Caco-2 (cell line): ENCODE results near the gene THOC1. TPM values are rescaled to one million over a fixed set of nuclear protein-coding genes. Genes with fewer than 3 reads are reported as not detected.

Source experiments
- BruUV-seq: library from RNA; stranded (reverse); fragments of 400-500 nt; replicated peaks from 2 replicates; lab custom pipeline; 2021; lab: Mats Ljungman, UMichigan
- CTCF ChIA-PET: fragments of 300-600 bp; sonication (Branson Sonifier 250); formaldehyde crosslinking; loops from one replicate; lab custom pipeline; 2022; ENCODE audit warnings: antibody characterized with exemption; lab: Charles Lee
- POLR2A ChIA-PET: fragments of 300-600 bp; sonication (Branson Sonifier 250); formaldehyde crosslinking; loops from one replicate; lab custom pipeline; 2022; ENCODE audit warnings: antibody characterized with exemption; lab: Charles Lee
- DNase-seq, 2 experiments: peaks; one replicate each; pipeline versions ENCODE4 v3.0.0 to v3.0.0-alpha.2; 2020 to 2022
- H3K27me3 ChIP-seq: replicated peaks from 2 replicates; pipeline ENCODE4 v1.6.0; 2011; ENCODE audit warnings: low read length; ENCODE audit not compliant: control insufficient read depth, insufficient read depth
- H3K36me3 ChIP-seq: 2 replicates; pipeline ENCODE4 v1.5.1; 2011; ENCODE audit warnings: low read length; ENCODE audit not compliant: control insufficient read depth, insufficient read depth
- H3K4me1 ChIP-seq: fragments of 250-450 bp; sonication (Bioruptor Pico); 2 replicates; pipeline ENCODE4 v1.5.1; 2020; ENCODE audit warnings: mild to moderate bottlenecking
- H3K4me3 ChIP-seq: 2 replicates; pipeline ENCODE4 v1.5.1; 2011; ENCODE audit warnings: low read depth, mild to moderate bottlenecking, control low read depth, low read length
- H3K9me3 ChIP-seq: fragments of 250-450 bp; sonication (Bioruptor Pico); 2 replicates; pipeline ENCODE4 v1.5.1; 2020; ENCODE audit warnings: mild to moderate bottlenecking, moderate library complexity
- H3K27ac Mint-ChIP-seq: one replicate; pipeline ENCODE4 v1.8.0; 2022; ENCODE audit warnings: mixed read lengths; ENCODE audit not compliant: unreplicated experiment
- H3K27me3 Mint-ChIP-seq: one replicate; pipeline ENCODE4 v1.8.0; 2022; ENCODE audit warnings: mixed read lengths; ENCODE audit not compliant: insufficient read depth, unreplicated experiment
- H3K36me3 Mint-ChIP-seq: one replicate; pipeline ENCODE4 v1.8.0; 2022; ENCODE audit warnings: mild to moderate bottlenecking, mixed read lengths; ENCODE audit not compliant: insufficient read depth, unreplicated experiment
- H3K4me1 Mint-ChIP-seq: one replicate; pipeline ENCODE4 v1.8.0; 2022; ENCODE audit warnings: low read depth, mixed read lengths; ENCODE audit not compliant: unreplicated experiment
- H3K4me3 Mint-ChIP-seq: one replicate; pipeline ENCODE4 v1.8.0; 2022; ENCODE audit warnings: mild to moderate bottlenecking, moderate library complexity, mixed read lengths; ENCODE audit not compliant: unreplicated experiment
- H3K9me3 Mint-ChIP-seq: one replicate; pipeline ENCODE4 v1.8.0; 2022; ENCODE audit warnings: mixed read lengths; ENCODE audit not compliant: unreplicated experiment
- intact Hi-C: fragments of 100-400 bp; cut with micrococcal nuclease; formaldehyde crosslinking; loops from one replicate; pipeline ENCODE4 v1.10.0; 2022; ENCODE audit not compliant: unreplicated experiment
- total RNA-seq: library from RNA; stranded (reverse); gene quantifications from 2 replicates; pipeline ENCODE4 v1.2.3, GENCODE V29; 2022
- TF ChIP-seq, protein P1 (sequence below), 2 experiments: fragments of 200-600 bp in 1 of 2; IDR thresholded peaks; 1 replicate in 1 of 2; 2 replicates in 1 of 2; pipeline versions ENCODE4 v1.5.1 to v1.8.0; 2011 to 2022; ENCODE audit warnings: antibody characterized with exemption in 1 of 2, control low read depth in 1 of 2, inconsistent platforms in 1 of 2, low read depth in 1 of 2, low read length in 1 of 2, mild to moderate bottlenecking in 1 of 2, moderate library complexity in 1 of 2; ENCODE audit not compliant: insufficient read depth in 1 of 2, severe bottlenecking in 1 of 2, unreplicated experiment in 1 of 2

THOC1 gene
- total RNA-seq, 1 experiment from 2014 or later = 65.4 TPM

DNA sequence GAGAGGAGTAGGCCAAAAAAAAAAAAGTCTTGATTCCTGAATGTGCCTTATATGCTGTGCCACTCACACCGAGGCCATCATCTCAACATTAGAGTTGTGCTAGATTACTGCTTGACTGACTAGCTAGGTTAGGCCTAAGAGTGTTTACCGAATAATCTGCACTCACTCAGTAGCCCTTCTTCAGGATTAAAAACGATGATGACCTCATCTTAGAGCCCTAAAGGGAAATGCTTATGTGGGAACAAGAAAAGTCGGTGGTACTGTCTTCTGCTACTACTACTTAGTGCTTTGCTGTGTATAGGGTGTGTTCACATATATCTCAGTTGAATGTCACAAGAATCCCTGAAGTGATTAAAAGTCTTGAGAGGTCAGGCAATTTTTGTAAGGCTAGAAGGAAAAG is 54.3 kb downstream of the THOC1 start:
- TF ChIP-seq, protein P1, sequence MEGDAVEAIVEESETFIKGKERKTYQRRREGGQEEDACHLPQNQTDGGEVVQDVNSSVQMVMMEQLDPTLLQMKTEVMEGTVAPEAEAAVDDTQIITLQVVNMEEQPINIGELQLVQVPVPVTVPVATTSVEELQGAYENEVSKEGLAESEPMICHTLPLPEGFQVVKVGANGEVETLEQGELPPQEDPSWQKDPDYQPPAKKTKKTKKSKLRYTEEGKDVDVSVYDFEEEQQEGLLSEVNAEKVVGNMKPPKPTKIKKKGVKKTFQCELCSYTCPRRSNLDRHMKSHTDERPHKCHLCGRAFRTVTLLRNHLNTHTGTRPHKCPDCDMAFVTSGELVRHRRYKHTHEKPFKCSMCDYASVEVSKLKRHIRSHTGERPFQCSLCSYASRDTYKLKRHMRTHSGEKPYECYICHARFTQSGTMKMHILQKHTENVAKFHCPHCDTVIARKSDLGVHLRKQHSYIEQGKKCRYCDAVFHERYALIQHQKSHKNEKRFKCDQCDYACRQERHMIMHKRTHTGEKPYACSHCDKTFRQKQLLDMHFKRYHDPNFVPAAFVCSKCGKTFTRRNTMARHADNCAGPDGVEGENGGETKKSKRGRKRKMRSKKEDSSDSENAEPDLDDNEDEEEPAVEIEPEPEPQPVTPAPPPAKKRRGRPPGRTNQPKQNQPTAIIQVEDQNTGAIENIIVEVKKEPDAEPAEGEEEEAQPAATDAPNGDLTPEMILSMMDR (IDR thresholded peaks at IDR 0.05; ENCODE audit: insufficient read depth in 1 of 2, low read depth in 1 of 2, low read length in 1 of 2, severe bottlenecking in 1 of 2, unreplicated experiment in 1 of 2) = no peak
- Mint-ChIP-seq H3K36me3 (peaks cover 90% of the 10 kb centered on the region), H3K27ac (no peak overlapping the region), H3K4me3 (no peak overlapping the region), H3K9me3 (no peaks in the 10 kb centered on the region), H3K4me1 (peaks cover 12% of the 10 kb centered on the region), H3K27me3 (no peaks in the 10 kb centered on the region)
- intact Hi-C loops = no loop called here
- no peak for DNase-seq
- CTCF ChIA-PET = no interaction called here
- BruUV-seq = no TSS peak
- Histone ChIP-seq H3K4me3 (no peak overlapping the region), H3K36me3 (peaks cover 7% of the 10 kb centered on the region), H3K27me3 (no peaks in the 10 kb centered on the region), H3K9me3 (no peaks in the 10 kb centered on the region), H3K4me1 (0 out of 2 replicates have a peak, but pooled peaks cover 6% of the 10 kb centered on the region)
- POLR2A ChIA-PET = no interaction called here

DNA sequence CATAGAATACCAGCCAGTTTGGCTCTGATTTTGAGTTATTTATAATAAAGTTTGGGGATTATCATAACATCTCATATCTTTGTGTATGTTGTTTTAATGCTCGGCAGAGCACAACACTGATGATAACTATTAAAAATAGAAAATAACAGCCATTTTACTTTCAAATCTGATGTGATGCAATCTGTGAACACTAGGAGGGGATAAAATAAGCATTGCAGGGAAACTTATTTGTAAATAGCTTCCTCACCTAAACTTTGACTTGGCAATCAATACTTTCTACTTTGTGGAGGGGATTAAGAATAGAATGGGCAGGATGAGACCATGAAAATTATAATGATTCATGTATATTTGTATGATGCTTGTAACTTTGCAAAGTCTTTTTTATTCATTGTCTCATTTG is 55.1 kb downstream of the THOC1 start:
- intact Hi-C loops = no loop called here
- TF ChIP-seq, protein P1 (IDR thresholded peaks at IDR 0.05; ENCODE audit: insufficient read depth in 1 of 2, low read depth in 1 of 2, low read length in 1 of 2, severe bottlenecking in 1 of 2, unreplicated experiment in 1 of 2) = no peak
- no peak for DNase-seq
- Mint-ChIP-seq H3K27me3 (no peaks in the 10 kb centered on the region), H3K27ac (no peak overlapping the region), H3K9me3 (no peaks in the 10 kb centered on the region), H3K4me1 (peaks cover 6% of the 10 kb centered on the region), H3K4me3 (no peak overlapping the region), H3K36me3 (peaks cover 87% of the 10 kb centered on the region)
- ChIA-PET CTCF (no interaction called here), POLR2A (interaction anchor here (0.6 kb wide), 1 partner anchor 54 kb away, joined by 3 read pairs; no protein-coding TSS in a partner anchor)
- BruUV-seq = no TSS peak
- H3K4me3 ChIP-seq = no peak overlapping the region
- peaks cover 4% of the 10 kb centered on the region; the same call in 1 of the 2 replicates for H3K36me3 ChIP-seq
- H3K4me1 ChIP-seq = 0 out of 2 replicates have a peak, but pooled peaks cover 2% of the 10 kb centered on the region
- H3K27me3 ChIP-seq = no peaks in the 10 kb centered on the region
- no peaks in the 10 kb centered on the region for H3K9me3 ChIP-seq

GRCh38 chr18:211582-211981 is 56.3 kb downstream of the THOC1 start:
- Histone ChIP-seq H3K4me1 (no peaks in the 10 kb centered on the region), H3K36me3 (peaks cover 3% of the 10 kb centered on the region; the same call in 1 of the 2 replicates), H3K9me3 (no peaks in the 10 kb centered on the region), H3K4me3 (no peak overlapping the region), H3K27me3 (no peaks in the 10 kb centered on the region)
- no peak overlapping the region for H3K27ac Mint-ChIP-seq
- no peaks in the 10 kb centered on the region for H3K27me3 Mint-ChIP-seq
- TF ChIP-seq, protein P1 (IDR thresholded peaks at IDR 0.05; ENCODE audit: insufficient read depth in 1 of 2, low read depth in 1 of 2, low read length in 1 of 2, severe bottlenecking in 1 of 2, unreplicated experiment in 1 of 2) = no peak
- no peak for DNase-seq
- no peaks in the 10 kb centered on the region for H3K4me1 Mint-ChIP-seq
- no peaks in the 10 kb centered on the region for H3K9me3 Mint-ChIP-seq
- ChIA-PET CTCF (no interaction called here), POLR2A (no interaction called here)
- no peak overlapping the region for H3K4me3 Mint-ChIP-seq
- TSS peak; percentile 50 for BruUV-seq
- H3K36me3 Mint-ChIP-seq = peaks cover 85% of the 10 kb centered on the region
- intact Hi-C loops = no loop called here
